LNCAP (cell line): ENCODE measurements around the gene NKD1.

Source experiments
- CTCF ChIP-seq: fragments of 450-650 bp; IDR thresholded peaks from 2 replicates; pipeline ENCODE4 v1.5.1; 2017; ENCODE audit warnings: mild to moderate bottlenecking

The NKD1 gene

GRCh38 chr16:50675686-50676610 lies 127.8 kb downstream of the NKD1 start:
- no peak for TF ChIP-seq CTCF

GRCh38 chr16:50676684-50677225 lies 128.6 kb downstream of the NKD1 start:
- no peak for TF ChIP-seq CTCF

- TF ChIP-seq CTCF = peak; percentile 39; the same call in 1 of the 2 replicates
Observed at GRCh38 chr16:50677351-50677750, 129.2 kb downstream of the NKD1 start.

- no peak for TF ChIP-seq CTCF
Observed at GRCh38 chr16:50678531-50678930, 130.3 kb downstream of the NKD1 start.

GRCh38 chr16:50679266-50679665 lies 131.1 kb downstream of the NKD1 start:
- no peak for TF ChIP-seq CTCF

- TF ChIP-seq CTCF = no peak
Observed at GRCh38 chr16:50679676-50680555, 131.7 kb downstream of the NKD1 start.

- no peak for TF ChIP-seq CTCF
Observed at GRCh38 chr16:50680556-50680893, 132.3 kb downstream of the NKD1 start.
